ENCODE measurements around the gene IL17RE. TPM values are rescaled to one million over a fixed set of nuclear protein-coding genes. Genes with fewer than 3 reads are reported as not detected.

The IL17RE gene
- total and polyA plus RNA-seq, 9 of the 15 experiments (the other 6 are each of a cell fraction or from before 2014, with no cell fraction given), result 0.32 to 1.9 (median 0.51) TPM; not detected in 4

DNA sequence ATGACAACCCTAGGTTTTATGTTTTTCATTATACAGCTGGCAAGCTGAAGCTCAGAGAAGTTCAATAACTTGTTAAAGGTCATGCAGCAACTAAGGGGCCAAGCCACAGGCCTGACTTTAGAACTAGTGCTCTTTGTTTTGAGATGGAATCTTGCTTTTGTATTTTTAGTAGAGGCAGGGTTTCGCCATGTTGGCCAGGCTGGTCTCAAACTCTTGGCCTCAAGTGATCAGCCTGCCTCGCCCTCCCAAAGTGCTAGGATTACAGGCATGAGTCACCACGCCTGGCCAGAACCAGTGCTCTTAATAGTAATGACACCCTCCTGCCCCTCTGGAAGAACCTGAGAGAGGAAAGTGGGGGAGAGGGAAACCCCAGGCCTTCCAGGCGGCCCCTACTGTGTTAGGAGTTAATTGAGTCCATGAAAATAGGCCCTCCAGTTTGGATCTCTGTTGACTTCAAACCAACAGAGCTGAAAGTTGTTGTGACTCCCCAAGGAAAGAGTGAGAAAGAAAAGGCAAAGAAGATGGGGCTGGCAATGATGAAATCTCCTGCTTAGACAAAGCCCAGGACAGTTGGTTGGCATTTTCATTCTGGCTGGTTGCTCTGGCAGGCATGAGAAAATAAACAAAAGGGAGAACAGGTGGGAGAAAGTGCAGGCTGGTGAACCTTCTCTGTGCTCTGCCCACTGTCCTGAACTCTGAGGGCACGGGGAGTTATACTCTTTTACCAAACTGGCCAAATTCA lies 53.1 kb downstream of the IL17RE start (continued):
- TF ChIP-seq, protein P1, sequence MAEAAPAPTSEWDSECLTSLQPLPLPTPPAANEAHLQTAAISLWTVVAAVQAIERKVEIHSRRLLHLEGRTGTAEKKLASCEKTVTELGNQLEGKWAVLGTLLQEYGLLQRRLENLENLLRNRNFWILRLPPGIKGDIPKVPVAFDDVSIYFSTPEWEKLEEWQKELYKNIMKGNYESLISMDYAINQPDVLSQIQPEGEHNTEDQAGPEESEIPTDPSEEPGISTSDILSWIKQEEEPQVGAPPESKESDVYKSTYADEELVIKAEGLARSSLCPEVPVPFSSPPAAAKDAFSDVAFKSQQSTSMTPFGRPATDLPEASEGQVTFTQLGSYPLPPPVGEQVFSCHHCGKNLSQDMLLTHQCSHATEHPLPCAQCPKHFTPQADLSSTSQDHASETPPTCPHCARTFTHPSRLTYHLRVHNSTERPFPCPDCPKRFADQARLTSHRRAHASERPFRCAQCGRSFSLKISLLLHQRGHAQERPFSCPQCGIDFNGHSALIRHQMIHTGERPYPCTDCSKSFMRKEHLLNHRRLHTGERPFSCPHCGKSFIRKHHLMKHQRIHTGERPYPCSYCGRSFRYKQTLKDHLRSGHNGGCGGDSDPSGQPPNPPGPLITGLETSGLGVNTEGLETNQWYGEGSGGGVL (CRISPR knock-in tag; IDR thresholded peaks at IDR 0.05), result no peak
- TF ChIP-seq, protein P2, sequence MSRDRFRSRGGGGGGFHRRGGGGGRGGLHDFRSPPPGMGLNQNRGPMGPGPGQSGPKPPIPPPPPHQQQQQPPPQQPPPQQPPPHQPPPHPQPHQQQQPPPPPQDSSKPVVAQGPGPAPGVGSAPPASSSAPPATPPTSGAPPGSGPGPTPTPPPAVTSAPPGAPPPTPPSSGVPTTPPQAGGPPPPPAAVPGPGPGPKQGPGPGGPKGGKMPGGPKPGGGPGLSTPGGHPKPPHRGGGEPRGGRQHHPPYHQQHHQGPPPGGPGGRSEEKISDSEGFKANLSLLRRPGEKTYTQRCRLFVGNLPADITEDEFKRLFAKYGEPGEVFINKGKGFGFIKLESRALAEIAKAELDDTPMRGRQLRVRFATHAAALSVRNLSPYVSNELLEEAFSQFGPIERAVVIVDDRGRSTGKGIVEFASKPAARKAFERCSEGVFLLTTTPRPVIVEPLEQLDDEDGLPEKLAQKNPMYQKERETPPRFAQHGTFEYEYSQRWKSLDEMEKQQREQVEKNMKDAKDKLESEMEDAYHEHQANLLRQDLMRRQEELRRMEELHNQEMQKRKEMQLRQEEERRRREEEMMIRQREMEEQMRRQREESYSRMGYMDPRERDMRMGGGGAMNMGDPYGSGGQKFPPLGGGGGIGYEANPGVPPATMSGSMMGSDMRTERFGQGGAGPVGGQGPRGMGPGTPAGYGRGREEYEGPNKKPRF (IDR thresholded peaks at IDR 0.05; ENCODE audit: low read depth, low read length), result no peak
- TF ChIP-seq JUN (IDR thresholded peaks at IDR 0.05; ENCODE audit: borderline replicate concordance, low read depth, low read length) (peak; percentile 5; the same call in 1 of the 2 replicates), JUN (CRISPR knock-in tag; IDR thresholded peaks at IDR 0.05; ENCODE audit: borderline replicate concordance) (no peak), RUNX1 (IDR thresholded peaks at IDR 0.05; ENCODE audit: low read depth) (no peak), ZNF444 (CRISPR knock-in tag; IDR thresholded peaks at IDR 0.05) (no peak), TBP (optimal IDR thresholded peaks at IDR 0.05; ENCODE audit: low read depth, low read length) (peak; percentile 79), ZNF57 (CRISPR knock-in tag; IDR thresholded peaks at IDR 0.05) (no peak), ZNF316 (IDR thresholded peaks at IDR 0.05) (no peak), SMARCA5 (IDR thresholded peaks at IDR 0.05) (no peak), ZNF778 (CRISPR knock-in tag; IDR thresholded peaks at IDR 0.05) (no peak)
- TF ChIP-seq, protein P3, sequence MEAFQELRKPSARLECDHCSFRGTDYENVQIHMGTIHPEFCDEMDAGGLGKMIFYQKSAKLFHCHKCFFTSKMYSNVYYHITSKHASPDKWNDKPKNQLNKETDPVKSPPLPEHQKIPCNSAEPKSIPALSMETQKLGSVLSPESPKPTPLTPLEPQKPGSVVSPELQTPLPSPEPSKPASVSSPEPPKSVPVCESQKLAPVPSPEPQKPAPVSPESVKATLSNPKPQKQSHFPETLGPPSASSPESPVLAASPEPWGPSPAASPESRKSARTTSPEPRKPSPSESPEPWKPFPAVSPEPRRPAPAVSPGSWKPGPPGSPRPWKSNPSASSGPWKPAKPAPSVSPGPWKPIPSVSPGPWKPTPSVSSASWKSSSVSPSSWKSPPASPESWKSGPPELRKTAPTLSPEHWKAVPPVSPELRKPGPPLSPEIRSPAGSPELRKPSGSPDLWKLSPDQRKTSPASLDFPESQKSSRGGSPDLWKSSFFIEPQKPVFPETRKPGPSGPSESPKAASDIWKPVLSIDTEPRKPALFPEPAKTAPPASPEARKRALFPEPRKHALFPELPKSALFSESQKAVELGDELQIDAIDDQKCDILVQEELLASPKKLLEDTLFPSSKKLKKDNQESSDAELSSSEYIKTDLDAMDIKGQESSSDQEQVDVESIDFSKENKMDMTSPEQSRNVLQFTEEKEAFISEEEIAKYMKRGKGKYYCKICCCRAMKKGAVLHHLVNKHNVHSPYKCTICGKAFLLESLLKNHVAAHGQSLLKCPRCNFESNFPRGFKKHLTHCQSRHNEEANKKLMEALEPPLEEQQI (IDR thresholded peaks at IDR 0.05), result no peak
- TF ChIP-seq, protein P4, sequence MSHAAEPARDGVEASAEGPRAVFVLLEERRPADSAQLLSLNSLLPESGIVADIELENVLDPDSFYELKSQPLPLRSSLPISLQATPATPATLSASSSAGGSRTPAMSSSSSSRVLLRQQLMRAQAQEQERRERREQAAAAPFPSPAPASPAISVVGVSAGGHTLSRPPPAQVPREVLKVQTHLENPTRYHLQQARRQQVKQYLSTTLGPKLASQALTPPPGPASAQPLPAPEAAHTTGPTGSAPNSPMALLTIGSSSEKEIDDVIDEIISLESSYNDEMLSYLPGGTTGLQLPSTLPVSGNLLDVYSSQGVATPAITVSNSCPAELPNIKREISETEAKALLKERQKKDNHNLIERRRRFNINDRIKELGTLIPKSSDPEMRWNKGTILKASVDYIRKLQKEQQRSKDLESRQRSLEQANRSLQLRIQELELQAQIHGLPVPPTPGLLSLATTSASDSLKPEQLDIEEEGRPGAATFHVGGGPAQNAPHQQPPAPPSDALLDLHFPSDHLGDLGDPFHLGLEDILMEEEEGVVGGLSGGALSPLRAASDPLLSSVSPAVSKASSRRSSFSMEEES (CRISPR knock-in tag; IDR thresholded peaks at IDR 0.05), result no peak
- TF ChIP-seq, protein P5, sequence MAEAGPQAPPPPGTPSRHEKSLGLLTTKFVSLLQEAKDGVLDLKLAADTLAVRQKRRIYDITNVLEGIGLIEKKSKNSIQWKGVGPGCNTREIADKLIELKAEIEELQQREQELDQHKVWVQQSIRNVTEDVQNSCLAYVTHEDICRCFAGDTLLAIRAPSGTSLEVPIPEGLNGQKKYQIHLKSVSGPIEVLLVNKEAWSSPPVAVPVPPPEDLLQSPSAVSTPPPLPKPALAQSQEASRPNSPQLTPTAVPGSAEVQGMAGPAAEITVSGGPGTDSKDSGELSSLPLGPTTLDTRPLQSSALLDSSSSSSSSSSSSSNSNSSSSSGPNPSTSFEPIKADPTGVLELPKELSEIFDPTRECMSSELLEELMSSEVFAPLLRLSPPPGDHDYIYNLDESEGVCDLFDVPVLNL (CRISPR knock-in tag; IDR thresholded peaks at IDR 0.05; ENCODE audit: low read depth), result no peak
- TF ChIP-seq, protein P6, sequence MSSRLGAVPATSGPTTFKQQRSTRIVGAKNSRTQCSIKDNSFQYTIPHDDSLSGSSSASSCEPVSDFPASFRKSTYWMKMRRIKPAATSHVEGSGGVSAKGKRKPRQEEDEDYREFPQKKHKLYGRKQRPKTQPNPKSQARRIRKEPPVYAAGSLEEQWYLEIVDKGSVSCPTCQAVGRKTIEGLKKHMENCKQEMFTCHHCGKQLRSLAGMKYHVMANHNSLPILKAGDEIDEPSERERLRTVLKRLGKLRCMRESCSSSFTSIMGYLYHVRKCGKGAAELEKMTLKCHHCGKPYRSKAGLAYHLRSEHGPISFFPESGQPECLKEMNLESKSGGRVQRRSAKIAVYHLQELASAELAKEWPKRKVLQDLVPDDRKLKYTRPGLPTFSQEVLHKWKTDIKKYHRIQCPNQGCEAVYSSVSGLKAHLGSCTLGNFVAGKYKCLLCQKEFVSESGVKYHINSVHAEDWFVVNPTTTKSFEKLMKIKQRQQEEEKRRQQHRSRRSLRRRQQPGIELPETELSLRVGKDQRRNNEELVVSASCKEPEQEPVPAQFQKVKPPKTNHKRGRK (tag; IDR thresholded peaks at IDR 0.05), result no peak
- TF ChIP-seq, protein P7, sequence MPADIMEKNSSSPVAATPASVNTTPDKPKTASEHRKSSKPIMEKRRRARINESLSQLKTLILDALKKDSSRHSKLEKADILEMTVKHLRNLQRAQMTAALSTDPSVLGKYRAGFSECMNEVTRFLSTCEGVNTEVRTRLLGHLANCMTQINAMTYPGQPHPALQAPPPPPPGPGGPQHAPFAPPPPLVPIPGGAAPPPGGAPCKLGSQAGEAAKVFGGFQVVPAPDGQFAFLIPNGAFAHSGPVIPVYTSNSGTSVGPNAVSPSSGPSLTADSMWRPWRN (IDR thresholded peaks at IDR 0.05; ENCODE audit: low read depth), result no peak

Measured in K562 (cell line).